GM13976 (cell line): ENCODE measurements around the gene TEK.

ENCODE experiments used
- DNase-seq: peaks from one replicate; pipeline ENCODE4 v3.0.0; 2012; ENCODE audit warnings: low spot score
- in situ Hi-C: fragments of 300-500 bp; cut with MboI; formaldehyde crosslinking; loops from one replicate; pipeline ENCODE4 v1.12.0; 2022; ENCODE audit warnings: low sequenced_read_pairs, mixed read lengths, inconsistent platforms; ENCODE audit not compliant: unreplicated experiment
- TF ChIP-seq, protein P1 (sequence below): IDR thresholded peaks from 2 replicates; pipeline ENCODE4 v1.5.1; 2012; ENCODE audit warnings: borderline replicate concordance, mild to moderate bottlenecking; ENCODE audit not compliant: insufficient read depth; ENCODE audit errors: extremely low read depth, missing control alignments, control extremely low read depth

TEK gene

DNA sequence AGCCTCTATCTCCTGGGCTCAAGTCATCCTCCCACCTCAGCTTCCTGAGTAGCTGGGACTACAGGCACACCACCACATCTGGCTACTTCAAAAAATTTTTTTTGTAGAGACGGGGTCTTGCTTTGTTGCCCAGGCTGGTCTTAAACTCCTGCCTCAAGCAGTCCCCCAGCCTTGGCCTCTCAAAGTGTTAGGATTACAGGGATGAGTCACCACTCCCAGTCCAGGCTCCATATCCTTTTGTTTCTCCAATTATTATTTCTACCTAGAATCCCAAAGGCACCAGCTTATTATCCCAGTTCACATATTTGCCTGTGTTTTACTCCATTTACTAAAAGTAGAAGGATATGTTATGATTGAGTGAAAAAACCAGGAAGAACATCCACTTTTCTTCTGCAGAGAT, 84.9 kb downstream of the TEK start:
- in situ Hi-C loops, result no loop called here
- TF ChIP-seq, protein P1, sequence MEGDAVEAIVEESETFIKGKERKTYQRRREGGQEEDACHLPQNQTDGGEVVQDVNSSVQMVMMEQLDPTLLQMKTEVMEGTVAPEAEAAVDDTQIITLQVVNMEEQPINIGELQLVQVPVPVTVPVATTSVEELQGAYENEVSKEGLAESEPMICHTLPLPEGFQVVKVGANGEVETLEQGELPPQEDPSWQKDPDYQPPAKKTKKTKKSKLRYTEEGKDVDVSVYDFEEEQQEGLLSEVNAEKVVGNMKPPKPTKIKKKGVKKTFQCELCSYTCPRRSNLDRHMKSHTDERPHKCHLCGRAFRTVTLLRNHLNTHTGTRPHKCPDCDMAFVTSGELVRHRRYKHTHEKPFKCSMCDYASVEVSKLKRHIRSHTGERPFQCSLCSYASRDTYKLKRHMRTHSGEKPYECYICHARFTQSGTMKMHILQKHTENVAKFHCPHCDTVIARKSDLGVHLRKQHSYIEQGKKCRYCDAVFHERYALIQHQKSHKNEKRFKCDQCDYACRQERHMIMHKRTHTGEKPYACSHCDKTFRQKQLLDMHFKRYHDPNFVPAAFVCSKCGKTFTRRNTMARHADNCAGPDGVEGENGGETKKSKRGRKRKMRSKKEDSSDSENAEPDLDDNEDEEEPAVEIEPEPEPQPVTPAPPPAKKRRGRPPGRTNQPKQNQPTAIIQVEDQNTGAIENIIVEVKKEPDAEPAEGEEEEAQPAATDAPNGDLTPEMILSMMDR, result no peak
- no peak for DNase-seq

DNA sequence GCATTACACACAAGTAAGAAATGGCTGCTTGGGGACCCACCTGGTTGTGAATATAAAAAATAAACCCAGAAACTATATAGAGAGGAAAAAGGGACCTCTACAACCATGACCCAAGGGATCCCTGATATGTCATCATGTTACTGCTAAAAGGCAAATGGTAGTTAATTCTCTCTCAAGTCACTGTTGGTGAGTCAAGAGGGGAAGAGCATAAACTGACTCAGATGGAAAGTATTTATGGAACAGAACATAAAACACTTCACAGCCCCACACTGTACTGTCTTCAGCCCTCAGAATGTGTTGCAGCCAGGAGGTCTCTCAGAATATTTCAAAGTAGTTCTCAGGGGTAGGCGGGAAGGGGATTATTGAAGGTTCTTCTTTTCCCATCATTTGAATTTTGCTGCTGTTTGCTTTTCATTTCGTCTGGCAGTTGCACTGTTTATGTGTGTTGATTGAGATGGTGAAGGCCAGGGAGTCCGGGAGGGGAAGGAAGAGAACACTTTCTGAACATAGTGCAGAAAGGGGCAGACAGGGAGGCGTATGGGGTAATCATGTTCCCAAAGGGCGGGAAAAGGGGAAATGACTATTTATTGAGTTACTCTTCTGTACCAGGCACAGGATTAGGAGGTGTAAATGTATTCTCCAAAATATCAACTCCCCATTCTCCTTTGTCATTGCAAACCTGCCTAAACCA, 85.5 kb downstream of the TEK start:
- TF ChIP-seq, protein P1, result no peak

DNA sequence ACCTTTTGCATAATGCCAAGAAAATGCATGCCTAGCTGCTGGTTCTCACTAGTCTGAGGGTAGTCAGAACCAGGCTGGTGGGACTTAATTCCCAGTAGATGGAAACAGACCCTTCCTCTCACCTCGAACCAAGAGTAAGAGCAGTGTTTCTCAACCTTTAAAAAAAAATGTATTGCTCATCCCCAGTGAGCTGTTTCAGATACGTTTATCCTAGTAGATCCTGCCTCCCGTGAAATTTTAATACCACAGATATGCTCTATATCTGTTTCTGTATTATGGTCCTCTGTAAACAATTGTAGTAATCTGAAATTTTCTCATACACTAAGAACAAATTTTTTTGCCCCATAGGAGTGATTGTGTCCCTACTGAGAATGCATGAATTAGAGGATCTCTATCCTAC, 86.2 kb downstream of the TEK start:
- TF ChIP-seq, protein P1, result no peak
- in situ Hi-C loops, result no loop called here
- no peak for DNase-seq

More for the DNA sequence above, 85.5 kb downstream of the TEK start:
- no peak for DNase-seq
- in situ Hi-C loops, result no loop called here

DNA sequence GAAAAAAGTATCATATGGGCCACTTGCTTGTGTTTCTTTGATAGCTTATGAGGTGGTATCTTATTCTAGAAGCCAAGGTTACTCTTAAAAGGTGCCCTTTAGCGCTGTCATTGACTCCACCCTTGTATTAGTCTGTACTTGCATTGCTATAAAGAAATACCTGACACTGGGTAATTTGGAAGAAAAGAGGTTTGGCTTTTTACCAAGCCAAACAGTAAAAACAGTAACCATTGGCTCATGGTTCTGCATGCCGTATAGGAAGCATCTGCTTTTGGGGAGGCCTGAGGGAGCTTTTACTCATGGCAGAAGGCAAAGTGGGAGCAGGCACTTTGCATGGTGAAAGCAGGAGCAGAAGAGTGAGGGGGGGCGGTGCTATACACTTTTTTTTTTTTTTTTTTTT, 87.4 kb downstream of the TEK start:
- in situ Hi-C loops, result no loop called here
- TF ChIP-seq, protein P1, result no peak
- no peak for DNase-seq

DNA sequence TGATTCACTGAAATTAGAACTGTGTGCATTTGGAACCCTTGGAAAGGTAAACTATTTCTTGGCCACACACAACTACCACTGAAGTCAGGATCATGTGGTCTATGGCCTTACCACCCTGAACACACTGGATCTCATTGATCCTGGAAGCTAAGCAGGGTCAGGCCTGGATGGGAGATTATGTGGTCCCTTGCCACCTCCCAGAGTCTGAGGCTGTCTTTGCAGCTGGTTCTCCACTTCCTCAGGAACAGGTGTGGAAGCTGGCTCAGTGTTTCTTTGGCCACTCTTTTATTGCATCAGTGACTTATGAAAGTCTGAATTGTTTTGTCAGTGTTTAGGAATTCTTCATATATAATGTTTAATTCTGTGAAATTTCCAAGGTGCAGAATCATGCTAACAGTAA, 89.2 kb downstream of the TEK start:
- TF ChIP-seq, protein P1, result no peak
- no peak for DNase-seq
- in situ Hi-C loops, result no loop called here

DNA sequence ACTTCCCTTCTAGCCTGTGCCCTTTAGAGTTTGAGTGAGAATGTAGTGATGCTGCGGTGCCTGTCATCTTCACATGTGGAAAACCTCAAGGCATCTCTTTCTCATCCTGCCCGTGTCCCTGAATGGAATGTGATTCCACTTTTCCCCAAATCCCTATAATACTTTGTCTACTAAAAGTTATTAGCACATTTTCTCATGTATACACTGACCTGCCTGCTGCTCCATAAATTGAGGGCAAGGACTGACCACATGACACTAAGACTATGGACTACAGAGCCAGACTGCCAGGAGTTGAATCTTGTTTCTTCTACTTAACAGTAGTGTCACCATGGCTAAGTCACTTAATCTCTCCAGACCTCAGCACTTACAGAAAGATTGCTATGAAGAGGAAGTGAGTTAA, 93.0 kb downstream of the TEK start:
- in situ Hi-C loops, result no loop called here
- no peak for DNase-seq
- TF ChIP-seq, protein P1, result no peak

DNA sequence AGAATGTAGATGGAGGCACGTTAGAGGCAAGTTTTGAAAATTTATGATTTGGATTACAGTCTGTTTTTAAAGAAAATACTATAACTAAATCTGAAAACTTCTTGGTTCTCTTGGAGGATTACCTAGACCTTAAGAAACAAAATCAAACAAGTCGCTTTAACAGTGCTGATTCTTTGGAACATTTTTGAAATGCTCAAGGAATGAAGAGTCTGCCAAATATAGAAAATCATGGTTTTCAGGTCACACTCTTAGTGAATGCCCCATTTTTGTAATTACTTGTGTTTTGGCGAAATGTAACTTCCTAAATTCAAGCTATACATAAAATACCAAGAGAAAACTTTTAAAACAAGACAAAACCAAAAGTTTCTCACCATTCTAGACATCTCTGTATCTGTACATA, 94.8 kb downstream of the TEK start:
- in situ Hi-C loops, result no loop called here
- TF ChIP-seq, protein P1, result no peak
- DNase-seq, result no peak
